Activated gamma-delta T cell treated with anti-CD3 and anti-CD28 coated beads, Interleukin-2, amount 50 U/mL, for 16 hours (primary cell): ENCODE data around the gene GABRD.
"Not testable (repeated sequence)": the region's sequence is repeated elsewhere in the genome, so short reads cannot be mapped to it uniquely, and the experiment has no call there.

Source experiments
- DNase-seq: peaks from one replicate; pipeline ENCODE4 v3.0.0-alpha.2; 2020; ENCODE audit warnings: low read depth

GABRD gene, protein sequence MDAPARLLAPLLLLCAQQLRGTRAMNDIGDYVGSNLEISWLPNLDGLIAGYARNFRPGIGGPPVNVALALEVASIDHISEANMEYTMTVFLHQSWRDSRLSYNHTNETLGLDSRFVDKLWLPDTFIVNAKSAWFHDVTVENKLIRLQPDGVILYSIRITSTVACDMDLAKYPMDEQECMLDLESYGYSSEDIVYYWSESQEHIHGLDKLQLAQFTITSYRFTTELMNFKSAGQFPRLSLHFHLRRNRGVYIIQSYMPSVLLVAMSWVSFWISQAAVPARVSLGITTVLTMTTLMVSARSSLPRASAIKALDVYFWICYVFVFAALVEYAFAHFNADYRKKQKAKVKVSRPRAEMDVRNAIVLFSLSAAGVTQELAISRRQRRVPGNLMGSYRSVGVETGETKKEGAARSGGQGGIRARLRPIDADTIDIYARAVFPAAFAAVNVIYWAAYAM

DNA sequence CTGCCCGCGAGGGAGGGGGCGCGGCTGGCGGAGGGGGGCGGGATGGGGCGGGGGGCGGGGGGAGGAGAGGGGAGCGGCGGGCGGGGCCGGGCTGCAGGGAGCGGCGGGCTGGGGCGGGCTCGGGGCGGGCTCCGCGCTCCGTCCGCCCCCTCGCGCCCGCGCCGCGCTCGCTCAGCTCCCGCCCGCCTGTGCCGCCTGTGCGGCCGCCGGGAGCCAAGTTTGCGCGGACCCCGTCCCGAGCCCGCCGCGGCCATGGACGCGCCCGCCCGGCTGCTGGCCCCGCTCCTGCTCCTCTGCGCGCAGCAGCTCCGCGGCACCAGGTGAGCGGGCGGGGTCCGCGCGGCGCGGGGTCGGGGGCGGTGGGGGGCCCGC lies at the start of gene GABRD:
Gene GABRD (plus strand): TSS at position 174 of the 372 bp plus-strand sequence. CDS start 79 bp downstream, at position 253.
- no peak for DNase-seq

DNA sequence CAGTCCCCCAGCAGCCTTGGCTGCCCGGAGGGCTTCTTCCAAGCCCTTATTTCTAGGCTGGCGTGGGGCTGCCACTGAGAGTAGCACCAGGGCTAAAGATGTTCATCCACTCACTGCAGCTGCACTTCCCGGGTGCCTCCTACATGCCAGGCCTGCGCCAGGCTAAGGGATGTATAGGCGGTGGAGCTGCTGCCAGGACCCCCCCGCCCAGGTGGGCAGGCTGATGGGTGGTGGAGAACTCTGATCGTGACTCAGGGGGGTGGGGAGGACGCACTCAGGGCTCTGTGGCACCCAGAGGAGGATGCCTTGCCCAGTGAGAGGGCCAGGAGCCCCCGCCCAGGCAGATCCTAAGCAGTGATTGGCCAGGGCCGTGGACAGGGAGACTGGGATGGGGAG lies 49.6 kb upstream of the GABRD start:
- no peak for DNase-seq

DNA sequence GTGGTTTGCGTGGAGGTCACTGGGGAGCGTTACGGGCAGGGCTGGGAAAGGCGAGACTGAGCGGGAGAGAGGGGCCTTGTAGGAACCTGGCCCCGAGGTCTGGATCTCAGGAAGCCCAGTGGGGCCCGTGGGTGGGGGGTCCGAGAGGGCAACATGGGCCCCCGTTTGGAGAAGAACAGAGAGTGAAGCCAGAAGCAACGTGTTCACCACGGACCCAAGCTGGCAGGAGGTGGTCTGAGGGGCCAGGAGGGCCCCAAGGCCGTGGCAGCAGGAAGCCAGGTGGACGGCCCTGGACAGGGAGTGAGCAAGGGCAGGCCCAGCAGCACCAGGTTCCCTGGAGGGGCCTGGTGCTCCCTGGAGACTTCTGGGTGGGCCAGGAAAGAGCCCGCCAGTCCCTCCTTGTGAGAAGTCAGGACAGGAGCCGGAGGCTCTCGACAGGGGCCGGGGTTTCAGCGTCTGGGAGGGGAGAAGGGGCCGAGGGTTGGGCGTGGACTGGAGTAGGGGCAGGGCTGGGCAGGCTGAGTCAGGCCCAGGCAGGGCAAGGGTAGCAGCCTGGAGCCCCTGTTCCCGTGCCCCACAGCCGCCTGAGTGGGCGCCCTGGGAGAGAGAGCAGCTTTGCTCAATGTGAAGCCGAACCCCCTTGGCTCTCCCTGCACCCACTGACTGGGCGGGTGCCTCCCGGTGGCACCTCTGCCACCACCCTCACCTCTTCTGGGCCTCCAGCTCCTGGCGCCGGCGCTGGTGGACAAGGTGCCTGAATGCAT lies 49.0 kb upstream of the GABRD start:
- no peak for DNase-seq

GRCh38 chr1:1971017-1971416 lies 48.1 kb upstream of the GABRD start:
- no peak for DNase-seq

DNA sequence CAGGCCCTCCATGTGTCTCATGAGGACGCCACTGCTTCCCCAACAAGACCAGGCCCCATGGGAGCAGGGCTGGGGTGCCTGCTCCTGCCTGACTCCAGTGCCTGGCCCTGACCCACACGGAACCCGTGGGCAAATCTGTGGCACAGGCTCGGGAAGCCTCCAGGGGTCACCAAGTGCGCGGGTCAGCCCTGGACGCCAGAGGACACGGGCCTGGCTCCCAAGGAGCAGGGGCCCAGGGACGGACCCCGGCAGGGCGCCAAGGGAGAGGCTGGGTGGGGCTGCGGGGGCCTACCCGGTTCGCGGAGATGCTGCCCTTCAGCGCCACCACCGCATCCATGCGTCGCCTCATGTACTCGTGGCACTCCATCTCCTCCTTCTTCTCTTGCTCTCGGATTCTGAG lies 47.5 kb upstream of the GABRD start:
- no peak for DNase-seq

DNA sequence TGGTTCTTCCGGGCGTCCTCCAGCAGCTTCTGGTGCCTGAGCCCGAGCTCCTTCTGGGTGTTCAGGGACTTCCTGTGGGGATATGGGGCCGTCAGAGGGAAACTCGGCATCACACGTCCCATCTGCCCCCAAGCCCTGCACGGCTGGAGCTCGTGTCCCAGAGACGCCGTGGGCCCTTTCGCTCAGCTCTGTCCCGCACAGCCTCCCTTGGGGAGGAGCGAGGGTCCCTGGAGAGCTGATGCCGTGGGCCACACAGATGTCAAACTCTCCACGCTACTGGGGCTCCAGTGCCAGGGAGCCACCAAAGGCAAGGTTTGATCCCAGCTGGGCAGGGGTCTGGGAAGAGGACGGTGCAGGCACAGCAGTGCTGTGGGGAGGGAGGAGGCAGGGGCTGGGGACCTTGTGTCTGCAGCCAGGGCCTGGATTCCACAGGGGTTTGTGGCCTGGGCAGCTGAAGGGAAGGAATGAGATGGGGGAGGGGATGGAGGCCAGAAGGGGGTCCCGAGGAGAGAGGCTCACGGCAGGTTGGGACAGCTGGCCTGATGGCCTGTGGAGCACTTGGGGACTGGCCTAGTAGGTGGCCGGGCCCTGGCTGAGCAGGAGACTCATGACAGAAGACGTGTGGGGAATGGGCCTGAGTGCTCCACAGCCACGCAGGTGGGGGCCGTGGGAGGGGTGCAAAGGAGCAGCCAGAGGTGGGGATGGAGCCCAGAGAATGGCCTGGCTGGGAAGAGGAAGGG lies 46.0 kb upstream of the GABRD start:
- DNase-seq: no peak

- no peak for DNase-seq
Observed at GRCh38 chr1:1973716-1974642, 45.2 kb upstream of the GABRD start.

- DNase-seq: no peak
Observed at GRCh38 chr1:1974834-1975233, 44.3 kb upstream of the GABRD start.

DNA sequence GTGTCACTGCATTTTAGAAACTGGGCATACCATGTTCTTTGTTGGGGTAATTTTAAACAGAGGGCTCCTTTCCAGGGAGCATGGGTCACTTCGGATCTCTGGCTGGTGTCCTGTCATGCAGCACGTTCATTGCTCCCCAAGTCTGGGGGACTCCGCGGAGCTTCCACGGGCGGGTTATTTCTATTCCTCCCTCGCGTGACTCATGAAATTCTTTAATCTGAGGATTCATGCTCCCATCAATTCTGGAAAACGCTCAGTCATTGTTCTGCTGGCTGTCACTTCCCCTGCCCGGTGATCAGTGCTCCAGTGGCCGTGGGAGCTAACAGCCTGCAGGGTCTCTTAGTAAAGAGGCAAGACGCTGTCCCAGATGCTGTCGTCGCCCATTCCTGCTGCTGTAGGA lies 43.6 kb upstream of the GABRD start:
- no peak for DNase-seq

GRCh38 chr1:1976031-1976430 lies 43.1 kb upstream of the GABRD start:
- no peak for DNase-seq

DNA sequence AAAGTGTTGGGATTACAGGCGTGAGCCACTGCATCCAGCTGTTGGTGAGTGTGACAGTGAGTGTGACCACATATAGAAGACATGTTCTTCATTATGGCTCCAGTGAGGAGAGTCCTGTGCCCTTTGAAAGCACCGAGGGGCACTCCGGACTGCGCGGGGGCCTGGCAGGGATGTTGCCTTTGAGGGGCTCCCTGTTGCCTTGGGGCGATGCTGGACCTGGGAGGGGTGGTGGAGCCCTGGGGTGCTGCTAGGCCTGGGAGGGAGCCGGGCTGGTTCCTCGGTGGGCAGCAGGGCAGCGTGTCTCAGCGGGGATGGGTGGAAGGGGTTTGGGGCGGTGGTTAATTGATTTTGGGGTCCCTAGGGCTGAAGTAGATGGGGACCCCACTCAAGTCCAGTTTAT lies 41.0 kb upstream of the GABRD start:
- DNase-seq: no peak

- not testable (repeated sequence) for DNase-seq
Observed at GRCh38 chr1:1978690-1979481, 40.3 kb upstream of the GABRD start.

- no peak for DNase-seq
Observed at GRCh38 chr1:1979482-1980165, 39.5 kb upstream of the GABRD start.

- no peak for DNase-seq
Observed at GRCh38 chr1:1980467-1981141, 38.5 kb upstream of the GABRD start.

GRCh38 chr1:1981142-1981500 lies 38.0 kb upstream of the GABRD start:
- DNase-seq: no peak

DNA sequence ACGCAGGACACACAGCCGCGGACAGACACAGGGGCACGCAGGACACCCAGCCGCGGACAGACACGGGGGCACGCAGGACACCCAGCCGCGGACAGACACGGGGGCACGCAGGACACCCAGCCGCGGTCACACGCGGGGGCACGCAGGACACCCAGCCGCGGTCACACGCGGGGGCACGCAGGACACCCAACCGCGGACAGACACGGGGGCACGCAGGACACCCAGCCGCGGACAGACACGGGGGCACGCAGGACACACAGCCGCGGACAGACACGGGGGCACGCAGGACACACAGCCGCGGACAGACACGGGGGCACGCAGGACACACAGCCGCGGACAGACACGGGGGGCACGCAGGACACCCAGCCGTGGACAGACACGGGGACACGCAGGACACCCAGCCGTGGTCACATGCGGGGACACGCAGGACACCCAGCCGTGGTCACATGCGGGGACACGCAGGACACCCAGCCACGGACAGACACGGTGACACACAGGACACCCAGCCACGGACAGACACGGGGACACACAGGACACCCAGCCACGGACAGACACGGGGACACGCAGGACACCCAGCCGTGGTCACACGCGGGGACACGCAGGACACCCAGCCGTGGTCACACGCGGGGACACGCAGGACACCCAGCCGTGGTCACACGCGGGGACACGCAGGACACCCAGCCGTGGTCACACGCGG lies 37.4 kb upstream of the GABRD start:
- DNase-seq: not testable (repeated sequence)

DNA sequence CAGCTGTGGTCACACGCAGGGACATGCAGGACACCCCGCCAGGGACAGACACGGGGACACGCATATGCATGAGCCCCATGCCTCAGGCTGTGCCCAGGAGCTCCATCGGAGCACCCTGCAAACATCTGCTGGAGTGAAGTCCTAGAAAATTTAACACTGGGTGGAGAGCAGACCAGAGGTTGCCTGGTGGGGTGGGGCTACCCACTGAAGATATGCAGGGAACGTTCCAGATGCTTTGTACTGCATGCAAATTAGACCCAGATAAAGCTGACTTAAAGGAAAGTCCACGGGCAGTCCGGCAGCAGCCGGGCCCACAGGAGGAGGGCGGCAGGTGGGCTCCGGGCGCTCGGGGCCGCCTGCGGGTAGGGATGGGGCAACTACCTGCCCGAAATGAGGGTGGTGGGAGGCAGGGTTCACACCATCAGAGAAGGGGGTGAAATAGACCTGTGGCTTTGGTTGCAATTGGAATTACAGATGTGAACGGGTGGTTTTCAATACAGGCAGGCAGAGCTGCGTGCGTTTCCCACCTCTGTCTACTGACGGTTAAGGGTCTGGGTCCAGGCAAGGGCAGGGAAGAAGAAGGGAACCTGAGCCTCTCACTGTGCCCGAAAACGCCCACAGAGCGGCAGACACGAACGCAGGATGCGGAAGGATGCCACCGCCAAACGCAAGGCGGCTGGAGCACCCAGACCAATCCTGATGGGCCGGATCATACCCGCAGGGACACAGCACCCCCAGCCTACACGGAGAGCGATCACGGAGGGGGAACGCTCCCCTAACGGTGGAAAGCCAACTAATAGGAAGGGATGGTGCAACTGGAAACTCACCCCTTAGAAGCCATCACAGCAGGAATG lies 36.5 kb upstream of the GABRD start:
- no peak for DNase-seq

DNA sequence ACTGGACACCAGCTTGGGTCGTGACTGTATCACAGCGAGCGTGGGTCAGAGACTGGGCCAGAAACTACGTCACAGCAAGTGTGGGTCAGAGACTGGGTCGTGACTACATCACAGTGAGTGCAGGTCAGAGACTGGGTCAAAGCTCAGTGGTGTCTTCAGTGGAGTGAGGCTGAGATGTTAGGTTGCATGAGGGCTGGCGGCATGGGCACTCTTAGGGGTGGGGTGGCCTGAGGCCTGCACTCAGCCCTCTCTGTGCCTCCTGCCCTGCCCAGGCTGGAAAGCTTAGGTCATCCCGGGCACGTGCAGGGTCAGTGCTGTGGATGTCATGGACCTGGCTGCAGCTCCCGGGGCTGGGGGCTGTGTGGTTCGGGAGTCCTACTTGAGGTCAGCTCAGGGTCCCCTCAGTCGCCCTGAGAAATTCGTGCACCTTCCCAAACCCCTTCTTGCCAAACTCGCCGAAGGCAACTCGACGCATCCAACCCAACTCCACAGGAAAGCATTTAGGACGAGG lies 34.5 kb upstream of the GABRD start:
- no peak for DNase-seq
